HepG2 (cell line): ENCODE measurements around the gene TNS1. TPM values are rescaled to one million over a fixed set of nuclear protein-coding genes. Genes with fewer than 3 reads are reported as not detected.

Source experiments
- ATAC-seq: fragments of 200-7000 bp; cut with Tn5 transposase; 3 replicates; pipeline ENCODE4 v1.9.1; 2020; ENCODE audit warnings: mild to moderate bottlenecking, moderate library complexity
- BruUV-seq: library from RNA; stranded (reverse); fragments of 400-500 nt; replicated peaks from 2 replicates; lab custom pipeline; 2021; lab: Mats Ljungman, UMichigan
- CTCF ChIA-PET: fragments of 300-600 bp; formaldehyde crosslinking; extraction: SDS; loops from one replicate; lab custom pipeline; 2021; ENCODE audit warnings: low total read pairs, inconsistent platforms, low intra/inter-chr PET ratio; lab: Yijun Ruan, JAX
- POLR2A ChIA-PET: fragments of 350-600 bp; sonication (Branson Sonifier 250); formaldehyde crosslinking; loops from one replicate; lab custom pipeline; 2020; ENCODE audit warnings: antibody characterized with exemption, inconsistent platforms; lab: Yijun Ruan, JAX
- DNase-seq: peaks from one replicate; pipeline ENCODE4 v3.0.0-alpha.2; 2015; ENCODE audit warnings: low spot score
- FAIRE-seq: peaks from 3 replicates; lab custom pipeline; 2011; peaks lifted over from hg19 to GRCh38; lab: Jason Lieb, UNC
- H2AFZ ChIP-seq: one replicate; pipeline ENCODE4 v1.6.1; 2011; ENCODE audit warnings: low read length, inconsistent platforms
- H3K27ac ChIP-seq: fragments of 300-600 bp; 3 replicates; pipeline ENCODE4 v1.8.0; 2011; ENCODE audit warnings: mixed run types, mild to moderate bottlenecking, mixed read lengths, low read length, inconsistent platforms; ENCODE audit not compliant: insufficient read depth; ENCODE audit errors: extremely low read length
- H3K27me3 ChIP-seq, 2 experiments: fragments of 200-600 bp in 1 of 2; 2 replicates in 1 of 2; 3 replicates in 1 of 2; pipeline versions ENCODE4 v1.6.0 to v1.8.0; 2011; ENCODE audit warnings: low read length in 2 of 2, mild to moderate bottlenecking in 2 of 2, moderate library complexity in 2 of 2, inconsistent platforms in 1 of 2; ENCODE audit not compliant: insufficient read depth in 2 of 2, control insufficient read depth in 1 of 2
- H3K36me3 ChIP-seq, 2 experiments: fragments of 200-600 bp in 1 of 2; replicated peaks in 1 of 2; 2 replicates in 1 of 2; 3 replicates in 1 of 2; pipeline versions ENCODE4 v1.5.1 to v1.8.0; 2011; ENCODE audit warnings: low read length in 2 of 2, inconsistent platforms in 1 of 2; ENCODE audit not compliant: insufficient read depth in 2 of 2, control insufficient read depth in 1 of 2
- H3K4me1 ChIP-seq: 2 replicates; pipeline ENCODE4 v1.5.1; 2012; ENCODE audit warnings: low read length, inconsistent platforms; ENCODE audit not compliant: insufficient read depth
- H3K4me2 ChIP-seq: 2 replicates; pipeline ENCODE4 v1.6.0; 2011; ENCODE audit warnings: low read depth, low read length, inconsistent platforms
- H3K4me3 ChIP-seq, 3 experiments: fragments of 200-600 bp in 1 of 3; sonication (generic), shearing (Covaris generic) in 1 of 3; replicated peaks in 1 of 3; 2 replicates each; pipeline ENCODE4 v1.5.1; 2011 to 2016; ENCODE audit warnings: low read length in 3 of 3, inconsistent platforms in 2 of 3, low read depth in 2 of 3, mild to moderate bottlenecking in 2 of 3, control low read depth in 1 of 3, mixed read lengths in 1 of 3; ENCODE audit not compliant: insufficient read depth in 1 of 3
- H3K79me2 ChIP-seq: one replicate; pipeline ENCODE4 v1.6.1; 2011; ENCODE audit warnings: low read length, inconsistent platforms; ENCODE audit not compliant: insufficient read depth
- H3K9ac ChIP-seq: 2 replicates; pipeline ENCODE4 v1.6.0; 2011; ENCODE audit warnings: mild to moderate bottlenecking, low read depth, low read length, inconsistent platforms; ENCODE audit not compliant: insufficient read depth
- H3K9me3 ChIP-seq: 2 replicates; pipeline ENCODE4 v1.5.1; 2012; ENCODE audit warnings: mild to moderate bottlenecking, low read length
- H4K20me1 ChIP-seq: 2 replicates; pipeline ENCODE4 v1.6.0; 2011; ENCODE audit warnings: inconsistent platforms, mild to moderate bottlenecking, low read length, moderate library complexity; ENCODE audit not compliant: insufficient read depth
- ATF6 ChIP-seq: sonication (generic); formaldehyde crosslinking; conservative IDR thresholded peaks from 2 replicates; pipeline ENCODE4 v1.4.0; 2020; ENCODE audit warnings: missing genetic modification reagents
- HNF4A ChIP-seq: sonication (generic); formaldehyde crosslinking; IDR thresholded peaks from 2 replicates; pipeline ENCODE4 v1.4.0; 2020; ENCODE audit warnings: missing genetic modification reagents
- PAXIP1 ChIP-seq: sonication (generic); formaldehyde crosslinking; conservative IDR thresholded peaks from 2 replicates; pipeline ENCODE4 v1.4.0; 2020; ENCODE audit warnings: mild to moderate bottlenecking, missing genetic modification reagents, moderate library complexity
- ZNF644 ChIP-seq: IDR thresholded peaks from 2 replicates; pipeline ENCODE4 v1.6.1; 2016; ENCODE audit warnings: low read depth
- ZNF75D ChIP-seq: sonication (generic); formaldehyde crosslinking; IDR thresholded peaks from 2 replicates; pipeline ENCODE4 v1.8.1; 2023; ENCODE audit warnings: missing genetic modification reagents, mild to moderate bottlenecking, borderline replicate concordance
- WGBS: methylation state at CpG from one replicate; pipeline ENCODE4 v1.1.6; 2017; ENCODE audit warnings: low lambda C conversion rate; 5-methylcytosine and 5-hydroxymethylcytosine counted together
- in situ Hi-C: cut with HindIII; loops from 2 replicates; pipeline ENCODE4 v1.10.0; 2017; ENCODE audit warnings: low pct_unique_long_range_greater_than_20kb; ENCODE audit not compliant: extremely low pct_ligation_motif_present
- intact Hi-C: fragments of 100-400 bp; cut with micrococcal nuclease; formaldehyde crosslinking; loops from one replicate; pipeline ENCODE4 v1.10.0; 2022; ENCODE audit not compliant: unreplicated experiment
- polyA plus RNA-seq, 8 experiments: library from polyadenylated mRNA; depleted of rRNA in 3 of 8; stranded (reverse) in 7 of 8; unstranded in 1 of 8; fragments of >200 nt; fragmentation: Illumina TruSeq in 4 of 8; extraction: Trizol in 4 of 8; gene quantifications; 2 replicates each; pipeline versions ENCODE4 v1.2.1 to v1.2.3, GENCODE V29; 2011 to 2016; ENCODE audit warnings: low read depth in 4 of 8, missing spikeins in 1 of 8, mixed read lengths in 1 of 8; ENCODE audit not compliant: insufficient read depth in 1 of 8
- total RNA-seq, 5 experiments: library from RNA; depleted of rRNA; stranded (reverse); fragments of >200 nt; fragmentation: Illumina TruSeq; extraction: Trizol; gene quantifications; 2 replicates each; pipeline ENCODE4 v1.2.3, GENCODE V29; 2016; ENCODE audit warnings: low read depth in 1 of 5

Gene TNS1
- total and polyA plus RNA-seq, 2 of the 13 experiments (the other 11 are each of a cell fraction or from before 2014, with no cell fraction given), result 1.9 to 118 TPM

- DNase-seq (no peak), FAIRE-seq (peak; percentile 51), ATAC-seq (peak; percentile 26; the same call in 2 of the 3 replicates)
- intact Hi-C loops (no loop called here), in situ Hi-C loops (no loop called here)
- Histone ChIP-seq H3K9me3 (no peaks in the 10 kb centered on the region), H3K4me2 (no peak overlapping the region), H3K27ac (no peak overlapping the region), H4K20me1 (no peaks in the 10 kb centered on the region), H3K36me3 (no peaks in the 10 kb centered on the region), H2AFZ (no peak overlapping the region), H3K9ac (no peak overlapping the region), H3K4me3 (no peak overlapping the region), H3K27me3 (peaks cover 7 to 66% of the 10 kb centered on the region in 2 experiments), H3K79me2 (no peaks in the 10 kb centered on the region), H3K4me1 (peaks cover 24% of the 10 kb centered on the region)
- BruUV-seq, result no TSS peak
- TF ChIP-seq ZNF75D (no peak), HNF4A (CRISPR knock-in tag) (peak; percentile 82), ZNF644 (CRISPR knock-in tag) (peak; percentile 63; the same call in 1 of the 2 replicates), ATF6 (CRISPR knock-in tag) (no peak), PAXIP1 (0 out of 2 replicates have a peak, but pooled peaks have one; percentile 12)
- ChIA-PET CTCF (no interaction called here), POLR2A (no interaction called here)
- 0% methylated on average over 1 of the region's 1 CpG for WGBS
Measured at GRCh38 chr2:218012284-218012683, 9.5 kb upstream of the TNS1 start.
